Measurements from ENCODE around the gene GDPD4. TPM values are rescaled to one million over a fixed set of nuclear protein-coding genes. Genes with fewer than 3 reads are reported as not detected.

Gene GDPD4
- total RNA-seq, 2 donors from 2014 or later = not detected

- H3K9me3 ChIP-seq (ENCODE audit: control insufficient read depth, low read length) = no peaks in the 10 kb centered on the region
- H3K4me1 Mint-ChIP-seq = peaks cover 7% of the 10 kb centered on the region
- no peak for TF ChIP-seq CTCF (conservative IDR thresholded peaks at IDR 0.05)
- no peak for DNase-seq
- 84 to 93% methylated on average over 3 of the region's 3 CpGs for WGBS, 2 experiments (ENCODE audit: insufficient coverage in 1 of 2, insufficient read length in 1 of 2)
- H3K36me3 Mint-ChIP-seq (ENCODE audit: low read depth) = no peaks in the 10 kb centered on the region
- H3K9ac ChIP-seq (ENCODE audit: extremely low read depth, low read length, poor library complexity, severe bottlenecking) = no peak overlapping the region
- peaks cover 6% of the 10 kb centered on the region for H3K9me3 Mint-ChIP-seq
- no peak overlapping the region for H3K4me3 Mint-ChIP-seq
- no peaks in the 10 kb centered on the region for H3K27me3 ChIP-seq (ENCODE audit: control insufficient read depth, insufficient read depth, low read length, poor library complexity, severe bottlenecking)
- no peak overlapping the region for H3K27ac Mint-ChIP-seq
- no peaks in the 10 kb centered on the region for H3K4me1 ChIP-seq (ENCODE audit: control insufficient read depth, insufficient read depth, low read length)
- no peak overlapping the region for H3K4me3 ChIP-seq (ENCODE audit: low read length)
- peaks cover 8% of the 10 kb centered on the region for H3K27me3 Mint-ChIP-seq (ENCODE audit: insufficient read depth)
- H3K36me3 ChIP-seq (ENCODE audit: control insufficient read depth, insufficient read depth, low read length) = no peaks in the 10 kb centered on the region
- no peak overlapping the region for H3K27ac ChIP-seq (ENCODE audit: low read depth, low read length)
Measured at GRCh38 chr11:77215106-77215505, 86.4 kb downstream of the GDPD4 start.

- Histone ChIP-seq H3K9me3 (ENCODE audit: control insufficient read depth, low read length) (no peaks in the 10 kb centered on the region), H3K27ac (ENCODE audit: low read depth, low read length) (no peak overlapping the region), H3K36me3 (ENCODE audit: control insufficient read depth, insufficient read depth, low read length) (no peaks in the 10 kb centered on the region), H3K9ac (ENCODE audit: extremely low read depth, low read length, poor library complexity, severe bottlenecking) (no peak overlapping the region), H3K4me3 (ENCODE audit: low read length) (no peak overlapping the region), H3K27me3 (ENCODE audit: control insufficient read depth, insufficient read depth, low read length, poor library complexity, severe bottlenecking) (no peaks in the 10 kb centered on the region), H3K4me1 (ENCODE audit: control insufficient read depth, insufficient read depth, low read length) (no peaks in the 10 kb centered on the region)
- WGBS, 2 experiments (ENCODE audit: insufficient coverage in 1 of 2, insufficient read length in 1 of 2) = 96 to 98% methylated on average over 7 to 9 of the region's 9 CpGs
- H3K27ac Mint-ChIP-seq = no peak overlapping the region
- peaks cover 5% of the 10 kb centered on the region for H3K27me3 Mint-ChIP-seq (ENCODE audit: insufficient read depth)
- no peak overlapping the region for H3K4me3 Mint-ChIP-seq
- no peak for DNase-seq
- H3K36me3 Mint-ChIP-seq (ENCODE audit: low read depth) = no peaks in the 10 kb centered on the region
- peaks cover 7% of the 10 kb centered on the region for H3K4me1 Mint-ChIP-seq
- no peak for TF ChIP-seq CTCF (conservative IDR thresholded peaks at IDR 0.05)
- H3K9me3 Mint-ChIP-seq = peaks cover 3% of the 10 kb centered on the region
Measured at GRCh38 chr11:77214557-77214956, 86.9 kb downstream of the GDPD4 start.

- TF ChIP-seq CTCF (conservative IDR thresholded peaks at IDR 0.05) = no peak
- H3K9ac ChIP-seq (ENCODE audit: extremely low read depth, low read length, poor library complexity, severe bottlenecking) = no peak overlapping the region
- no peak overlapping the region for H3K27ac Mint-ChIP-seq
- no peak overlapping the region for H3K4me3 ChIP-seq (ENCODE audit: low read length)
- no peak overlapping the region for H3K4me3 Mint-ChIP-seq
- H3K9me3 ChIP-seq (ENCODE audit: control insufficient read depth, low read length) = no peaks in the 10 kb centered on the region
- no peaks in the 10 kb centered on the region for H3K36me3 Mint-ChIP-seq (ENCODE audit: low read depth)
- no peaks in the 10 kb centered on the region for H3K9me3 Mint-ChIP-seq
- no peak for DNase-seq
- H3K36me3 ChIP-seq (ENCODE audit: control insufficient read depth, insufficient read depth, low read length) = no peaks in the 10 kb centered on the region
- no peaks in the 10 kb centered on the region for H3K27me3 ChIP-seq (ENCODE audit: control insufficient read depth, insufficient read depth, low read length, poor library complexity, severe bottlenecking)
- H3K27ac ChIP-seq (ENCODE audit: low read depth, low read length) = no peak overlapping the region
- H3K4me1 Mint-ChIP-seq = peaks cover 7% of the 10 kb centered on the region
- H3K4me1 ChIP-seq (ENCODE audit: control insufficient read depth, insufficient read depth, low read length) = no peaks in the 10 kb centered on the region
- H3K27me3 Mint-ChIP-seq (ENCODE audit: insufficient read depth) = peaks cover 5% of the 10 kb centered on the region
- 87 to 97% methylated on average over 4 to 18 of the region's 18 CpGs for WGBS, 2 experiments (ENCODE audit: insufficient coverage in 1 of 2, insufficient read length in 1 of 2)
Measured at GRCh38 chr11:77213589-77214428, 87.7 kb downstream of the GDPD4 start.
